ENCODE measurements around the gene DDHD1. TPM values are rescaled to one million over a fixed set of nuclear protein-coding genes. Genes with fewer than 3 reads are reported as not detected.
"Not testable (repeated sequence)": the region's sequence is repeated elsewhere in the genome, so short reads cannot be mapped to it uniquely, and the experiment has no call there.

Gene DDHD1
- total and polyA plus RNA-seq, 10 donors = 3.4 to 52.2 (median 25.9) TPM

DNA sequence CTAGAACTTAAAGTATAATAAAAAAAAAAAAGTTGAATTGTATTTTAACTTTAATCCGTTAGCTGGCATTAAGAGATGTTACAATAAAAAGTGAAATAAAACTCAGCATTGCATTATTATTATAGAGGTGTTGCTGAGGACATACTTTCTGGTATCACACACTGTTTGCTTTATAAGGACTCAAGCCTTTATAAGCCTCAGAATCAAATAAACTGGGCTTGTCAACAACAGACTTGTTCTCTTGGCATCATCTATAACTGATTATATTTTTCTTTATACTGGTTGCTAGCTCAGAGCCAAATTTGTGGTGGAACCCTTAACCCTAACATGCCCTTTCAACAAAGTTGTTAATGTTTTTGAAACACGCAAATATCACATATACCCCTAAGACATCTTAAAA lies 62.3 kb downstream of the DDHD1 start:
- Histone ChIP-seq H3K27me3 (replicated peaks in 1 of 7) (no peaks in the 10 kb centered on the region), H3K4me1 (no peaks in the 10 kb centered on the region), H3K9me3 (peaks cover 0 to 10% (median 2%) of the 10 kb centered on the region in 8 donors), H3K36me3 (peaks cover 0 to 21% (median 10%) of the 10 kb centered on the region in 6 donors), H3K4me3 (no peak overlapping the region), H3K27ac (no peak overlapping the region)
- intact Hi-C loops (cut with DNase I; ENCODE audit: low total_unique reads) = no loop called here
- DNase-seq = no peak
- no peak for TF ChIP-seq POLR2AphosphoS5 (IDR thresholded peaks at IDR 0.05)
- no peak for TF ChIP-seq POLR2A (IDR thresholded peaks at IDR 0.05)
- TF ChIP-seq CTCF (IDR thresholded peaks at IDR 0.05 in 8 of 11, conservative IDR thresholded peaks at IDR 0.05 in 3 of 11) = no peak
- 93 to 98% (median 97%) methylated on average over 2 of the region's 2 CpGs for WGBS, 5 donors

DNA sequence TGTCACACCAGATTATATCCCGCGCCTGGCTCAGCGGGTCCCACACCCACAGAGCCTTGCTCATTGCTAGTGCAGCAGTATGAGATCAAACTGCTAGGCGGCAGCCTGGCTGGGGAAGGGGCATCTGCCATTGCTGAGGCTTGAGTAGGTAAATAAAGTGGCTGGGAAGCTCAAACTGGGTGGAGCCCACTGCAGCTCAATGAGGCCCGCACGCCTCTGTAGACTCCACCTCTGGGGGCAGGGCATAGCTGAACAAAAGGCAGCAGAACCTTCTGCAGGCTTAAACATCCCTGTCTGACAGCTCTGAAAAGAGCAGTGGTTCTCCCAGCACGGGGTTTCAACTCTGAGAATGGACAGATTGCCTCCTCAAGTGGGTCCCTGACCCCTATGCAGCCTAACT lies 68.2 kb downstream of the DDHD1 start:
- intact Hi-C loops (cut with DNase I; ENCODE audit: low total_unique reads); H3K4me1 ChIP-seq; H3K9me3 ChIP-seq; H3K27me3 ChIP-seq (replicated peaks in 1 of 7); DNase-seq; H3K27ac ChIP-seq; H3K4me3 ChIP-seq: not testable (repeated sequence)
- peaks cover 0 to 41% (median 6%) of the 10 kb centered on the region in 6 donors for H3K36me3 ChIP-seq
- 94 to 100% (median 96%) methylated on average over 7 of the region's 7 CpGs for WGBS, 5 donors

- Histone ChIP-seq H3K4me3 (no peak overlapping the region), H3K4me1 (peaks cover 0 to 6% (median 0%) of the 10 kb centered on the region in 6 donors), H3K27me3 (replicated peaks in 1 of 7) (no peaks in the 10 kb centered on the region), H3K9me3 (no peaks in the 10 kb centered on the region), H3K27ac (no peak overlapping the region), H3K36me3 (peaks cover 0 to 39% (median 2%) of the 10 kb centered on the region in 6 donors)
- DNase-seq = no peak
- intact Hi-C loops (cut with DNase I; ENCODE audit: low total_unique reads) = no loop called here
- 35 to 98% (median 58%) methylated on average over 1 of the region's 1 CpG for WGBS, 5 donors
- TF ChIP-seq POLR2AphosphoS5 (IDR thresholded peaks at IDR 0.05) (no peak), CTCF (IDR thresholded peaks at IDR 0.05 in 8 of 11, conservative IDR thresholded peaks at IDR 0.05 in 3 of 11) (no peak), POLR2A (IDR thresholded peaks at IDR 0.05) (no peak)
Observed at GRCh38 chr14:53064475-53064874, 88.6 kb downstream of the DDHD1 start.

- Histone ChIP-seq H3K4me1 (peaks cover 0 to 6% (median 0%) of the 10 kb centered on the region in 6 donors), H3K27ac (no peak overlapping the region), H3K9me3 (no peaks in the 10 kb centered on the region), H3K36me3 (peaks cover 0 to 36% (median under 1%) of the 10 kb centered on the region in 6 donors), H3K4me3 (no peak overlapping the region), H3K27me3 (replicated peaks in 1 of 7) (no peaks in the 10 kb centered on the region)
- DNase-seq = no peak
- WGBS, 5 donors = 89 to 94% (median 90%) methylated on average over 8 of the region's 8 CpGs
- intact Hi-C loops (cut with DNase I; ENCODE audit: low total_unique reads) = no loop called here
- no peak for TF ChIP-seq CTCF (IDR thresholded peaks at IDR 0.05 in 8 of 11, conservative IDR thresholded peaks at IDR 0.05 in 3 of 11)
- TF ChIP-seq POLR2AphosphoS5 (IDR thresholded peaks at IDR 0.05) = no peak
- TF ChIP-seq POLR2A (IDR thresholded peaks at IDR 0.05) = no peak
Observed at GRCh38 chr14:53062856-53063255, 90.3 kb downstream of the DDHD1 start.

GRCh38 chr14:53060046-53060445 lies 93.1 kb downstream of the DDHD1 start:
- peaks cover 0 to 48% (median 2%) of the 10 kb centered on the region in 6 donors for H3K36me3 ChIP-seq
- H3K27ac ChIP-seq = no peak overlapping the region
- TF ChIP-seq POLR2A (IDR thresholded peaks at IDR 0.05) (no peak), CTCF (IDR thresholded peaks at IDR 0.05 in 8 of 11, conservative IDR thresholded peaks at IDR 0.05 in 3 of 11) (no peak), POLR2AphosphoS5 (IDR thresholded peaks at IDR 0.05) (no peak)
- no peaks in the 10 kb centered on the region for H3K27me3 ChIP-seq (replicated peaks in 1 of 7)
- H3K4me3 ChIP-seq = no peak overlapping the region
- WGBS, 5 donors = 69 to 85% (median 79%) methylated on average over 1 of the region's 1 CpG
- H3K9me3 ChIP-seq = no peaks in the 10 kb centered on the region
- intact Hi-C loops (cut with DNase I; ENCODE audit: low total_unique reads) = no loop called here
- peaks cover 0 to 6% (median 0%) of the 10 kb centered on the region in 6 donors for H3K4me1 ChIP-seq
- DNase-seq = no peak
